Femur (tissue), 1 donor: ENCODE results near the gene AKT2.
"Not testable (repeated sequence)": the region's sequence is repeated elsewhere in the genome, so short reads cannot be mapped to it uniquely, and the experiment has no call there.

ENCODE experiments used
- DNase-seq: peaks from one replicate; pipeline ENCODE4 v3.0.0-alpha.2; 2017

The AKT2 gene

DNA sequence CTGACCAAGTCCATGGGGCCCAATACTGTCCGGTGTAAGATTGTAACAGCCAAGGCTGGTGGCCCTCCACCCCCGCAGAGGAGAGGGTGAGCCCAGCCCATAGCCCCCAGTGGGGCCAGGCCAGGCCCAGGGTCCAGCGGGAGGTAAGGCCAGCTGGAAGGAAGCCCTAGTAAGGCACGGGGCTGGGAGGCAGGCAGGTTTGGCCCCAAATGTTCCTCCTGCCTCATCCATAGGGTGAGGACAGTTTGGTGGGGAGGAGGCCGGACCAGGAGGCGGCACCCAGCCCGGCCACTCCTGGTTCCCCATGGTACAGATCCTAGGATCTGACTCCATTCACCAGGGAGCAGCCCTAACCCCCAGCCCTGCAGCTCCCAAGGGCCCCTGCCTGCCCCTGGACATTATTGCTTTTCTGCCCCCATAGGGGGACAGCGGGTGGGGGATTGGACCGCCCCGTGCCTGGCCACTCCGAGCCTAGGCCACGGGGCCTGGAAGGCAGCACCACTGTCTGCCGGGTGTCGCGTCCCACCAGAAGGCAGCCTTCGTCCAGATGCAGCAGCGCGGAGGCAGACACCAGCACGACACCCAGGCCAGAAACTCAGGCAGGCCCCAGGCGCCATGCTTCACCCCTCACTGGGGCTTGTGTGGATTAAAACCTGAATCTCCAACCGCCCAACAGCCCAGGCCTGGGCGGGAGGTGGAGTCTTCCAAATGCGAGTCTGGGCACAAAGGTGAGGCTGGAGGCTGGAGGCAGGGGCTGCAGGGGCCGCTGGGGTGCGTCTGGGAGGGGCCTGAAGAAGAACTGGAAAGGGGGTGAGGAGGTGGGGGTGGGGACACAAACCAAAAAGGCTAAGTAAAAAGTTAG, 52.0 kb downstream of the AKT2 start:
- DNase-seq: no peak

DNA sequence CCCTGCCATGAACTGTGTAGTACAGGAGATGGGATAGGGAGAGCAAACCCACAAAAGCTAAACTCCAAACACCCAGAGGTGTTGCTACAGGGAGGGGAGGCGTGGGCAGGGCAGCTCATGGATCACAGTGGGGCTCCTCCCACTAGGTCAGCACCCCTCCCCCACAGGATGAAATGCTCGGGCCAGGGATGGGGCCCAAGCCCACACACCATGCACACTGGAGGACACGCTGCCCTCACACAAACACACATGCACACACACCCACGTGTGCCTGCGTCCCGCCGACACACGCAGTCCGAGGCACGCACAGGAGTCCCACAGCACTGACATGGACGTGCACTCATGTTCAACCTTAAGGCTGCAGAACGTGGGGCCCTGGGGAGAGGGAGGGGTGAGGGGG, 52.7 kb downstream of the AKT2 start:
- DNase-seq: no peak

DNA sequence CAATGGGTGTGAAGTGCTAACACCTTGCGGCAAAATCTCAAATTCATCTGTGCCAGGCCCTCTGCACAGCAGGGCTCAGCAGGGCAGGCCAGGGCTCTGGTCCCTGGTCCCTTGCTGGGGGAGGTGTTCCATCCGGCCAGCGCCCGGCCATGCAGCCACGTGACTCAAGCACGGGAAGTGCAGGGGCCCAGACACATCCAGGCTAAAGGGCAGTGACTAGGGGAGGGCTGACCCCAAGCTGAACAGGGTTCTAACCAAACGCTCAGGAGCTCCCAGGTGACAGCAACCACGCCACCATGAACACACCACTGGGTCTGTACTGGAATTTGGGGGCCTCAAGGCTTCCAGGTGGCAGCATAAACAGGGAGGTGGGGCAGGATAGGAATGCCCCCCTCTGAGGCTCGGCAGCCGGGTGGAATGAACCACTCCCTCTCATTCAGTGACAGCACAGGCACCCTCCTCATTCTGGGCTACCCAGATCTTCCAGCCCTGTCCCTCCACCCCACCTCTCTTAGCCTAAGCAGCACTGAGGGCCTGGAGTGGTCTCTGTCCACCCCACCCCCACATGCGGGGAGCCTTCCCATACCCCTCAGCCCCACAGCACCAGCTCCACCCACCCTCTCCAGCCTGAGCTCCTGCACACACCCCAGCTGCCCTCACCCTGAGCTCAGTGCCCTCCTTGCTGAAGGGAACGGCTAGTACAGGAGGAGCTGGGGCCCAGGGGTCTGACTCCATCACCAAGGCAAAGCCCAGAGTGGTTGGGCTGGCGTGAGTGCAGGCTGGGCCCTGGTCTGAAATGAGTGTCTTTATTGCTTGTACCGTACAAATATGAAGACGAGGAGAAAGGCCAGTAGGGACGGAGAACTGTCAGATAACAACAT, 53.4 kb downstream of the AKT2 start:
- no peak for DNase-seq

DNA sequence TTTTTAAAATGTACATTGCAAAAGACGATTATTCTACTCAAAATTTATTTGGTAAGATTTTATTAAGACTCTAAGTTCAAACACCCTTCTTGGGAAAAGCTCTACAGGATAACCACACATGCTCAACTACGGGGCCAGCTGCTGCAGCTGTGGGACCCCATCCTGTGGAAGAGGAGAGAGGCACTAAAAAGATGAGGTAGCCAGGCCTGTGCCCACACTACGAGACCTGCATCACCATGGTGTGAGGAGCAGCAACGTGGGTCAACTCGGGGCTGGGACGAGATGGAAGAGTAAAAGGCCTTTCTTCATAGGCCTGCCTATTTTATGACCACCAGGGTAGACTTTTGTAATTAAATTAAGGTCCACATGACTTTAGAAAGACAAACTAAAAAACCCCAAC, 54.1 kb downstream of the AKT2 start:
- DNase-seq: no peak

DNA sequence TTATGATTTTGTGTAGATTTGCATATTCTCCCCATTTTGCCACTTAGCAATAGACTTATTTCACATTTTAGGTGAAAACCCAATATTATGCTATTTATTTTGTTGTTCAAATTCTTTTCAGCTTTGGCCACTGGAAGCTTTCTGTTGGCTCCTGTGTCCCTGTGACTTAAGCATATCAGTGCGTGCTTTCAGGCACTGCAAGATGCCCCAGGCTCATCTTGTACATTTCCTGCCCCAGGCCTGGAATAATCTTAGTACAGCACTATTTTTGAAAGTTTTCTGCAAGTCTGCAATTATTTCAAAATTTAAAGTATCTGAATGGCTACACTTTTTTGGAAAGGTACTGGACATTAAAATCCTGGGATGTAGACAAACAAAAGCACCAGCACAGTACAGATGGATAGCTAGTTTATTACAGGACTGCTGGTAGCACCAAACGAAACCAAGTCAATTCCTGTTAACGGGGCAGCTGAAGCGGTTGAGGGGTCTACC, 55.2 kb downstream of the AKT2 start:
- no peak for DNase-seq

DNA sequence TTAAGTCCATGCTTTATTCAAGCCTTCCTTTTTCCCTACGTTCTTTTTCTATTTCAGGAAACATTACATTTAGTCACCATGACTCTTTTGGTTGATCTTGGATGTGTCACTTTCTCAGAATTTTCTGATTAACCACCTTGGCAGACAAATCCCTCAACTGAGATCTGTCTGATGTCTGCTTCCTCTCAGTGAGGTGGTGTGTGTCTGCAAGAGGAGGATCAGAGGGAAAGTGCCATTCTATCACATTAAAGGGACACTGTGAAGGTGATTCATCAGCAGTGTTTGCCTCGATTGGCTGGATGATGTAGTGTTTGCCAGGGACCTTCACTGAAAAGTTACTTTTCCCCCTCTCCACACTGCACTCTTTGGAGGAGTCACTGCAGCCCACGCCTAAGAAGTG, 55.7 kb downstream of the AKT2 start:
- DNase-seq: no peak

DNA sequence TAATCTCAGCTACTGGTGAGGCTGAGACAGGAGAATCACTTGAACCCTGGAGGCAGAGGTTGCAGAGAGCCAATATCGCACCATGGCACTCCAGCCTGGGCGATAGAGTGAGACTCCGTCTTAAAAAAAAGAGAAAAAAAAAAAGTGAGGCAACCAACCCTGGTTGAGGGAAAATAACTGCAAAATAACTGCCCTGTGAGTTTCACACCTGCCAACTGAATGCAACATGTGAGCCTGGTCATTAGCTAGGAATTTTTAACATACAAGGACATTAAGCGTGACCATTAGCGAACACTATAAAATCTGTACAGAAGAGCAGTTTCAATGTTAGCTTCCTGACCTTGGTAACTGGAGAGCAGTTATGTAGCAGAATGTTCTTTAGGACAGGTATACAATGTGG, 56.3 kb downstream of the AKT2 start:
- no peak for DNase-seq

DNA sequence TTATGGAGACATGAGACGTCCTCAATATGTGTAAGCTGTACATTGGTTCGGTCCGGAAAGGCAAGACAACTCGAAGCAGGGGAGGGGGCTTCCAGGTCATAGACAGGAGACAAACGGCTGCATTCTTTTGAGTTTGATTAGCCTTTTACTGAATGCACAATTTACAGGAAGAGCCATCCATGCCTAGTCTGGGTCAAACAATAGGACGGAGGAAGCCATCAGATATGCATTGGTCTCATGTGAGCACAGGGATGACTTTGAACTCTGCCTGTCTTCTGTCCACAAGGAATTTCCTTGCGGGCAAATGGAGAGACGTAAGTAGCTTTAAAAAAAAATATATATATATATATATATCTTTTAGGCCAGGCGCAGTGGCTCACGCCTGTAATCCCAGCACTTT, 56.8 kb downstream of the AKT2 start:
- no peak for DNase-seq

DNA sequence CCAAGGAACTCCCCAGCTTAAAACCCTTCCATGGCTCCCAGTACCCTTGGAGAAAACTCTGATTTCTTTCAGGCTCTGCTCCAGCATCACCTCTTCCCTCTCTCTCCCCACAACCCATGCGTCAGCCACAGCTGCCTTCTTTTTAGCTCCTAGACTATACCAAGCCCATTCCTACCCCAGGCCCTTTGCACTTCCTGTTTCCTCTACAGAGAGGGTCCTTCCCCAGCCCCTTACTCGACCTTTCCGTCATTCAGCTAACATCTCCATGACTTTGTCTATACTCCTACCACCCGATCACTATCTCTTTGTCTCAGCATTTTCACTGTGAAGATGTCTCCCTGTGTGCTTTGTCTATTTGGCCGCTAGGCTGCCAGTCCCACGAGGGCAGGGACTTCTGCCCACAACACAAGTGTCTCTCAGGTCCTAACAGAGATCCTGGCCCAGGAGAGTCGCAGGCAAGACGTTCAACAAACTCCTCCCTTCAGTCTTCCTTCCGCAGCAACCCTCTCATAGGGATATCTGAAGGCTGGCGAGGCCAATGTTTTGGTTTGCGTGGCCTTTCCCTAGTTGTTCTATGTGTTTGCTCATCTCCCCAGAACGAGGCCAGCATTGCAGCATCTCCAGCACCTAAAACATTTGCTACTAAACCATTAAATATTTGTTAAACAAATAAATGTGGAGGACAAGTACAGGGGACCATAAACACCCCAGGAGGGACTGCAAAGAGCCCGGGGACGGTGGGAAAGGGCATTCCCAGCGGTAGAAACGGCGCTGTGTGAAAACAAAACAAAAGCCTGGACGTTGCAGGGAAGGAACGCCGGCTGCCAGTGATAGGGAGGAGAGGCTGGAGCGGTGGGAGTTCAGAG, 59.5 kb downstream of the AKT2 start:
- DNase-seq: no peak

DNA sequence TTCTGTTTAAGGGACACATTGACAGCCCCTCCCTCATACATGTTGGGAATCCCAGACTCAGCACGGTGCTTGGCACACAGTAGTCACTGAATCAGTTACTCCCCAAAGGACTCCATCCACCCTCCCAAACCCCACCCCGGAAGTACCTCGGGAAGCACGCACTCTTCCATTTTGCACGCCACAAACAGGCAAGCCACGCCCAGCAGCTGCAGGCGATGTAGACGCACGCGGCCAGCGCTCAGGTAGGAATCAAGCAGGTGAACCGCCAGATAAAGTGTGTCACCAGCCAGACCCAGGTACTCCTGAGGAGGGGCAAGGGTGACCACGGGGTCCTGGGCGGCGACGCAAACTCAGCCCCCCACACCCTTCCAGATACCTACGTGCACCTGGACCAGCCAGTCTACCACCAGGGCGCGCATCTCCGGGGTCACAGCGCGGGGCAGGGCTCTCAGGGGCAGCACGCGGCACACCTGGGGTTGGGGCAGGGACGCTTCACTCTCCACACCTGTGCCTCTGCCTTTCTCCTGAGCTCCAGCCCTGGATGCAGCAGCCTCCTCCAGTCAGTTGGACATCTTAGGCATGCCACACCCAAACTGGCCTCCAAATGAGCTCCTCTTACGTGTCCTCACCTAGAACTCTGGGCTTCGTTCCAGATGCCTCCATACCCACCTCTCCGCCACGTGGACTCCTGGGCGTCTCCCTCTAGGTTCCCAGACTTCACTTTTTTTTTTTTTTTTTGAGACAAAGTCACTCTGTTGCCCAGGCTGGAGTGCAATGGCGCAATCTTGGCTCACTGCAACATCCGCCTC, 60.6 kb downstream of the AKT2 start:
- no peak for DNase-seq

DNA sequence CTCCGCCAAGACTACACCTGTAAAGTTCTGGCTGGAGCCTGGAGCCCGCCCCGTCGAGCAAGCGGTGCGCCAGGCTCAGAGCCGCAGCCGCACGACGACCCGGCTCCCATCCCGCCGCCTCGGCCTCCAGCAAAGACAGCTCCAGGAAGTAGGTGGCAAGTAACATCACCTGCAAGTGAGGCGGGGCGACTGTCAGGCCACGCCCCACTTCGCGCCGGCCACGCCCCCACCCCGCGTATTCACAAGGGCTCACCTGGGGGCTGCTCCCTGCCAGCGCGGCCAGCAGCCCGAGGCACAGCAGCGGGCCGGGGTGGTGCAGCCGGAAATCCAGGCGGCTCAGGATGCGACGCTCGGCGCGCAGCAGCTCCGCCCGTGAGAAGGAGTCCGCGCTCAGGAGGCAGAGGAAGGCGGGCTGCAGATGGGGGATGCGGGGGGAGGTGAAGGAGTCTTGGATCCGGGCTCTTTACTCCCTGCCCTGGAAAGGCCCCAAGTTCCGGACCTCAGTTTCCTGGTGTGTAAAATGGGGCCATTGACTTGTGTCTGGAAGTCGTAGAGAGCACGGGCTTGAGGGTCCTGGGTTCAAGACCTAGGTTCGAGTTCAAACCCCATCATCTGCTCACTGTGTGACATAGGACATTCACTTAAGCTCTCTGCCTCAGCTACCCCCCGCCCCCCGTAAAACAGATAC, 61.9 kb downstream of the AKT2 start:
- DNase-seq: no peak

DNA sequence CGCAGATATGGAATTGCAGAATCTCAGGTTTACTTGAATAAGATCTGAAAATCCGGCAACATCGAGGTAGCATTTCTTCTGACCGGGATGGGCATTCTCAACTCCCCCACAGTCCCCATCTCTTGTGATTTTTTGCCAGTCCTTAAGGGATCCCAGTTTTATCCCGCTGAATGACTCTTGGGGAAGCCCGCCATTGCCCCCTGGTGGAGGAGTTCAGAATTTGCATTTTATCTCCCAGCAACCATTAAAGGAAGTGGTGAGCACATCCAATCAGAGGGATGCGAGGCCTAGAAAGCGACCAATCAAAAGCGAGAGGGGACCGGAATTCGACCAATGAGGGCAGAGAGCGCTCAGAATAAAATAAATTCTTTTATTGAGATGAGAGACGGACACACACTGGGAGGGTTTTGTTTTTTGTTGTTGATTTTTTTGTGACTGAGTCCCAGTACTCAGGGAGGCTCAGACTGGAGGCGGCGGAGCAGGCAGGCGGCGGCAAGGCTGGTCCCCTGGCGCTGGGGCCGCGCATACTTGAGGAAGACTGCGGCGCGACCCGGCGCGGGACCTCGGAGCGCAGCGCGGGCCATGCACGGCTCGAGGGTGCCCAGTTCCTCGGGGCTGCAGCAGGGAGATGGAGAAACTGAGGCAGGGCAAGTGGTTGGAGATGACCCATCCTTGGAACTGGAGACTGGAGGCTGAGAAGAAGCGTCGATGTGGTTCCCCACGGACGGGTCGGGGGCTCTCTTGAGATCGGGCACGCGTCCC, 63.1 kb downstream of the AKT2 start:
- peak; percentile 87 for DNase-seq

DNA sequence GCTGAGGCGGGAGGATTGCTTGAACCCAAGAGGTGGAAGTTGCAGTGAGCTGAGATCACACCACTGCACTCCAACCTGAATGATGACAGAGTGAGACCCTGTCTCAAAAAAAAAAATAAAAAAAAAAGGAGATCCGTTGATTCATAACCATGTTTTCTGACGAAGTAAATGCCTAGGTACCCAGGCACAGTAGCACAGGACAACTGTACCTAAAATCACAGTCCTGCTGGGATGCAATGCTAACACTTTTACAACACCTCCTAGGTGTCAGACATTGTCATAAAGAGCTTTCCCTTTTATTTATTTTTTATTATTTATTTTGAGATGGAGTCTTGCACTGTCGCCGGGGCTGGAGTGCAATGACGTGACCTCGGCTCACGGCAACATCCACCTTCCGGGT, 64.5 kb downstream of the AKT2 start:
- no peak for DNase-seq

DNA sequence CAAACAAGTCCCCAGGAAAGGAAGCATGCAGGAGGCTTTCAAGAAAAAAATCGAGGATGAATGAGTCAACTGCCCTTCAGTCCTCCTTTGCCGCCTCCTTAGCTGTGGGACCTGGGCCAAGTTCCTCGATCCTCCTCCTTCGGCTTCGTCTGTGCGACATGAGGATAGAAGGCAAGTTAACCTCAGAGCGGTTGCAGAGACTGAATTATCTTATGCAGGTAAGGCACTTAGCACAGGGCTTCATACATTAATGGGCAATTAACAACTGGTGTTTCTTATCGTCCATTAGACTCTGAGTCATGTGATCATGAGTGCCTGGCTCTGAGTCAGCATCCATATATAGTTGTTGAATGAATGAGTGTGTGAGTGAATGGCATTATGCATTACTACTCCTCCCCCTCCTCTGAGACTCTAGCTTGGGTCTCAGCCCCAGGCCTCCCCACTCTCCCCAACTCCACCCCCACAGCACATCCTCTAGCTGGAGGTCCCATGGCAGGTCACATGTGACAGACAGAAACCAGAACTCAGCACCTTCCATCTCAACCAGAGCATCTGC, 65.3 kb downstream of the AKT2 start:
- DNase-seq: no peak

DNA sequence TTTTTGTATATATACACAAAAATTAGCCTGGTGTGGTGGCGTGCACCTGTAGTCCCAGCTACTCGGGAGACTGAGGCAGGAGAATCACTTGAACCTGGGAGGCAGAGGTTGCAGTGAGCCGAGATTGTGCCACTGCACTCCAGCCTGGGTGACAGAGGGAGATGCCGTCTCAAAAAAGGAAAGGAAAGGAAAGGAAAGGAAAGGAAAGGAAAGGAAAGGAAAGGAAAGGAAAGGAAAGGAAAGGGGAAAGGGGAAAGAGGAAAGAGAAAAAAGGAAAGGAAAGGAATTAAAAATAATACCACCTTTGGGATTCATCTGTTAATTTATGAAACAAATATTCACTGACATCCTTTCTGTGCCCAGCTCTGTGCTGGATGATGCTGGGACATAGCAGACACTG, 66.1 kb downstream of the AKT2 start:
- not testable (repeated sequence) for DNase-seq

DNA sequence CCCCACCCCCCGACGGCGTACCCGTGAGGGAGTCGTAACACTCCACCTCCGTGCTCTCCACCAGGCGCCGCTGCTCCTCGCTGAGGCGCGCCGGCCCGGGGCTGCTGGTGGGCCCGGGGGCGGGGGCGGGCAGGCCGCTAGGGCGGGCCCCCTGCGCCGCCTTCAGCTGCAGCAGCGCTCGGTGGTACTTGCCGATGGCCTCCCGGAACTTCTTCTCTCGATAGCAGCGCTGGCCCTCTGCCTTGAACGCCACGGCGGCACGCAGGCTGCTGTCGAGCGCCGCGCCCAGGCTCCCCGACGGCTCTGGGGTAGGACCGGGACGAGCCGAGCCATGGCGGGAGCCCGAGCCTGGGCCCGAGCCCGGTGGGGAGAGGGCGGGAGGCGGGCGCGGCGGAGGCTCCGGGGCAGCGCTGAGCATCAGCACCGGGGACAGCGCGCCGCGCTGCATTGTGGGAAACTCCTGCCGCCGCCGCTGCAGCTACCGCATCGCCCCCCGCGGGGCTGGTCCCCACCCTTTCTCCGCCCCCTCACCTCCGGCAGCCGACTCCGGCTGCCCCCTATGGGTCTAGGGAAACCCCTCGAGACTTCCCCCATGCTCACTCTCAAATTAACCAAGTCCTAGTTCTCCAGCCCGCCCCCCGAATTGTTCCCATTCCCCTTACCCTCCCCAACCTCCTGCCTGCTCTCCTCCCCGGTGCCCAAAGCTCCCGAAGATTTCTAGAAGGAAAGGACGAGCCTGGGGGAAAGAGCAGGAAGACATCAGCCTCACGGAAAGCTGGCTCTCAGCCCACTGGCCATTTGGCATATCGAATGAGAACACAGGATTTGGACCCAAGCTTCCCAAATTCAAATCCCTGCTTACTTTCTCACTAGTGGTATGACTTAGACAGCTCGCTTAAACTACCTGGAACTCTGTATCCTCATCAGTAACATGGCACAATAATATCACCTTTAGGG, 66.9 kb downstream of the AKT2 start, which contains the start of gene TTC9B:
Gene TTC9B, minus strand, starts transcription at position 451 of the 957 bp plus-strand sequence. Its CDS starts 3 bp downstream, at position 448.
- DNase-seq: no peak

DNA sequence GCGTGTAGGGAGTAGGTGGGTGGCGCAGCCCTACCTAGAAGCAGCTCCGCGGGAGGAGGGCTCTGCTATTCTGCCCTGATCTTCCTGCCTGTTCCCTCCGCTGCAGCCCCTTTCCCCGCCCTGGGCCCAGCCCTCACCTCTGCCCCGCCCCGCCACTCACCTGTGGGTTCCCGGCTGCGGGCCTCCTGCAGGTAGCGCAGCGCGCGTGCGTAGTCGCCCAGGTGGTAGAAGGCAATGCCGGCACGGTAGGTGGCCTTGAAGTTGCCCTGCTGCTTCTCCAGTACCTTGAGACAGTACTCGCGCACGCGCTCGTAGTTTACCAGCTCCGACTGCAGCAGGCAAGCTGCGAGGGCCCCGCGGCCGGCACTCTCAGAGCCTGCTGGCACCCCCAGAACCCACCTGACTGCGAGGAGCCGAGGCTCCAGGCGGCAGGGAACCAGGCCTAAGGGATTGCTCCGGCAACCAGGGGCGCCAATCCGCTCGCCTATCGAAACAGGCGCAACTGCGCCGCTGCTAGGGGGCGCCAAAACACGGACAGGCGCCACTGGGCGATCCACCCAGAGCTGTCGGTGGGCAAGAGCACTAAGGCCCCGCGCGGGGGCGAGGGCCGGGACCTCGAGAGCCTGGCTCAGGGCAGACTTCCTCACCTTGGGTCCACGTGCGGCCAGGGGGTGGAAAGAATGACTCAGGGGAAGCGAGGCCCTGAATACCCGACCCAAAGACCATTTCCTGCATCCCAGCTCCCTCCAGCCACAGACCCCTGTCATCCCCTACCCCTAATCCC, 67.9 kb downstream of the AKT2 start:
- DNase-seq: no peak

DNA sequence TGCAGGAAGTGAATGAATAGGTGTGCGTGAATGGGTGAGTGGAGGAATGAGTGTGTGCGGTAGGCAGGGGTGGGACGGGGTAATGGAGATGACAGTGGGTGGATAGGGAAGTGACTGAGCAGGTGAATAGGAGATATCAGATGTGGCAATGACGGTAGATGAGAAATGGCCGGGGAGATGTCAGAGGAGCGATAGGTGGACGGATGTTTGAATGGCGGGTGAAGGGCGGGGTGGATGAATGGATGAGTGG, 68.4 kb downstream of the AKT2 start:
- no peak for DNase-seq
